HG02759 (cell line): ENCODE data around the gene CYP26B1.

Source experiments
- ATAC-seq: cut with Tn5 transposase; IDR thresholded peaks from one replicate; pipeline ENCODE4 v1.9.1; 2021; ENCODE audit warnings: mild to moderate bottlenecking, moderate library complexity; ENCODE audit not compliant: unreplicated experiment

Gene CYP26B1

DNA sequence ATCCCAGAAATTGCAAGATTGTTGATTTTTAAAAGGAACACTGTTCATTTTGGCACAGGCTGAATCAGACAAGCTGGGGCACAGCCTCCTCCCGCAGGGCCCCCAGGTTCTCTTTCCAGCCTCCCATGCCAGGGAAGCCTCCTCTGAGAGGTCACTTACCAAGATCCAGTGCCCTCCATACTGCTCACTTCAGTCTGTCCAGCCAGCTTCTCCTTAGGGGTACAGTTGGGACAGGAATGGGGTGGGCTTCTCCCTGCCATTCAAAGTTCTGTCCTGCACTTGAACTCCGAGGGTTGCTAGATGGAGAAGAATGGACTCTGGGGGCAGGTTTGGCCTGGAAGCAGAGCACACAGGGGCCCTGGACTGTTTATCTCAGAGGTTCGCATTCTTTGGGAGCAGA lies 7.5 kb upstream of the CYP26B1 start:
- no peak for ATAC-seq

- no peak for ATAC-seq
Observed at GRCh38 chr2:72154386-72154975, 6.8 kb upstream of the CYP26B1 start.

DNA sequence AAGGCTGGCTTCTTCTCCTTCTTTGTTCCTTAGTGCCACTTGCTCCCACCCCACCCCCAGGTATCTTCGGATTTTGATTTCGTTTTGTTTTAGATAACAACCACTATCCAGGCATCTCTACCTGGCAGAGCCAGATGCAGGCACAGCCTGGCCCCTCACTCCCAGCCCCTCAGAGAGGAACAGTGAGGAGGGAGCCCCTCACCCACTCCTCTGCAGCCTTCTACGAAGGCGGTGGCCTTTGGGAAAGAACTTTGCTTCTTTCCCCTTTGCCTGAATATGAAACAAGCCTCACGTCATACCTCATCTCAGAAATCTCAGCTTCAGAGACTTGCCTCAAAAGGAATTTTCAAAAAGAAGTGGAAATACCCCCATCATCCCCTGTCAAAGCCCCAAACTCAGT lies 6.3 kb upstream of the CYP26B1 start:
- no peak for ATAC-seq

GRCh38 chr2:72153026-72153791 lies 5.5 kb upstream of the CYP26B1 start:
- no peak for ATAC-seq

DNA sequence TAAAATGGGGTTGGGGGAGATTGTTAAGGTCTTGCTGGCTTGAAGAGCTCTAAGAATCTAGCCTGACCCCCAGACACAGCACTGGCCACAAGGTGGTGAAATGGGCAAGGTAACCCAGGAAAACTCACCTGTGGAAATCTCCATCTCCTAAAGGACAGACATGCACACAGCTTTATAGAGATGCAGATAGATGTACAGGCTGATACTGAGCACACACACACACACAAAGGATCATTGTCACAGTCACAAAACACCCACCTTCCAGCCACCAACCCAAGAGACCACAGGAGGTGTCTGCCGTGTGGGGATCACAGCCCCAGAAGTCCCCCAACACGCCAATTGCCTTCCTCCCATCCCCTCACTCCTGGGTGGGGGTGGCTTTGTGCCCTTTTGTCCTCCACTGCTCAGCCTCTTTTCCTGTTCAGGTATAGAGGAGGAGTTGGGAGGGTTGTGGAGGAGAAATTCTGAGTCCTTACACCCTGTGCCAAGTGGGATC lies 3.2 kb upstream of the CYP26B1 start:
- ATAC-seq, result no peak

DNA sequence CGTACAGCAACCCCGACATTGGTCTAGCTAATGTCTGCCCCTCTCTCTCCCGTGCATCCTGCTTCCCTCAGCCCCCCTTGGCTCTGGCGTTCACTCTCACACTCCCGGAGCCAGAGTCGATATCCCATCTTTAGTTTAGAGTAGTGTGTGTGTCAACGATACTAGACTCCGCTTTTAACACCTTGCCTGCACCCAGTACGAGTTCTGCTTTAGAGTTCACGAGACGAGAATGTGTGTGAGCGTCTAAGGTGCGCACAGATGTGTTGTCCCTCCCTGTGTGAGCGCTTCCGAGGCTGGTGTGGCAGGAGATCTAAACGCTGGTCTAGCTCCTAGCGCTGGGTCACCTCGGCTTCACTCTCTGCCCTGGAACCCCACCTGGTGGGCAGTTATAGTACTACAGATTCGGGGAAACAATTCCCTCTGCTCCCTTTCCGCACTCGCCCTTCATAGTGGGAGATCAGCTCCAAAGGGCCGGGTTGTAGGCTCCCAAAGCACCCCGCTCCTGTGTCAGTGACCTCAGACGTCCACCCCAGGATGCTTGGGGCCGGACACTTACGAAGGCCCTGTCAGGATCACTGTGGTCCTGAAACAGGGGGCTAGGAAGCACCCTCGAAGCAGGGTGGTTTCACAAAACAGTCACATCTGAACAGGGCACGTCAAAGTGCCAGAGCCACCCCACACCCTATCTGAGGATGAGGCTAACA lies 2.6 kb upstream of the CYP26B1 start:
- ATAC-seq, result peak; percentile 83

GRCh38 chr2:72149556-72150156 lies 2.0 kb upstream of the CYP26B1 start:
- ATAC-seq, result peak; percentile 6

DNA sequence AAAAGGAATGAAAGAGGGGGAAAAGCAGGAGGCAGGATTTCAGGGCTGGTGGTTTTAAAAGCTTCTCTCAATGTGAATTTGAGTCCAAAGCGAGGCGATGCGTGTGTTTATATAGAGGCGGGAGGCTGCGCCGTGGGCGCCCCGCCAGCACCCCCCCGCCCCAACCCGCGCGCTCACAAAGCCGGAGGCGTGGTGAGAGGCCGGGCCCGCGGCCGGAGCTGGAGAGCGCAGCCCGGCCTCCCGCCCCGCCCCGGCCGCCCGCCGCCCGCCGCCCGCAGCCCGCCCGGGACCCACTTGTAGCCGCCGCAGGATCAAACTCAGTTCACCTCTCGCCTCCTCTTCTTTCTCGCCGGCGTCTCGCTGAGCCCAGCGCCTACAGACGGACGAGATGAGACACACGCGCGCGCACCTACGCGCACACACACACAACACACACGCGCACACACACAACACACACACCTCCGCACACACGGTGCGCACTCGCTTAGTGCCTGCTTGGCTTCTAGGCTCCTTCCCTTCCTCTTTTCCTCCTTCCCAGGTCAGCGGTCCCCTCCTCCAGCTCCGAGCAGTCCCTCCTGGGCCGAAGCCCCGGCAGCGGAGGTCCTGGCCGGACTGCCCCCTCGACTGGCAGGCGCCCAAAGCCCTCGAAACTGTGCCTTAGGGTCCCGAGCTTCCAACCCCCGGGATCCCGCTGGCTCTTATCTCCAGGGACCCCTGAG lies 1.3 kb upstream of the CYP26B1 start:
- no peak for ATAC-seq

DNA sequence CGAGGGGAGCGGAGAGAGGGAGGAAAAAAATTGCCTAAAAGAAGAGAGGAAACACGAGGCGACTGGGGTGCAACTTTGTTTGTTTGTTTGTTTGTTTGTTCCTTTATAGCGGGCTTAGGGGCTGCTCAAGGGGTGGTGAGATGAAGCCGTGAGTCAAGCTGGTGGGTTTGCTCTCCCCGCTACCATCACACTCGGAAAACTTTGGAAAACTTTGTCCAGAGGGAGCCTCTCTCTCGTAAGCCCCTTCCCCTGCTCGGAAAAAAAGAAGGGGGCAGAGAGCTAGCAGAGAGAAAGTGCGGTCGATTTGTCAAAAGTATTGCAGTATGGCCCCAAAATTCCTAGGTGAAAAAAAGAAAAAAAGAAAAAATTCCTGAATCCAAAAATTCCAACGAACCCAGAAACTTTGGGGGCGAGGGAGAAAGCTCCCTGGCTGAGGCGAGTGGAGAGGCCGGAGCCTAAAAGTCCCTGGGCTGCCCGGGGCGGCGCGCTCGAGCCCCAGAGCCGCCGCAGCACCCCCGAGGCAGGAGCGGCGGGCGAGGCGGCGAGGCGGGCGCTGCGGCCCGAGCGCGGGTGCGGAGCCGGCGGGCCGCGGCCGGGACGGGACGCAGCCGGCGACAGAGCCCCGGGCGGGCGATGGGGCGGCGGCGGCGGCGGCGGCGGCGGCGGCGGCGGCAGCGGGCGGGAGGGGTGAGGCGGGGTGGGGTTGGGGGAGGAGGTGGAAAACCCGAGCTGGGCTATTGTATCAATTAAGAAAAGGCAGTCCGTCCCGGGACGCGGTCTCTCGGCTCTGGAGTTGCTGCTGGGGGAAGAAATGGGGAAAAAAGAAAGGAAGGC lies 558 bp upstream of the CYP26B1 start:
- ATAC-seq, result no peak

- ATAC-seq, result no peak
Observed at GRCh38 chr2:72146347-72147302, 1.0 kb downstream of the CYP26B1 start.

- no peak for ATAC-seq
Observed at GRCh38 chr2:72145658-72146329, 1.9 kb downstream of the CYP26B1 start.

- no peak for ATAC-seq
Observed at GRCh38 chr2:72145289-72145657, 2.4 kb downstream of the CYP26B1 start.

GRCh38 chr2:72144632-72145288 lies 2.9 kb downstream of the CYP26B1 start:
- ATAC-seq, result no peak

DNA sequence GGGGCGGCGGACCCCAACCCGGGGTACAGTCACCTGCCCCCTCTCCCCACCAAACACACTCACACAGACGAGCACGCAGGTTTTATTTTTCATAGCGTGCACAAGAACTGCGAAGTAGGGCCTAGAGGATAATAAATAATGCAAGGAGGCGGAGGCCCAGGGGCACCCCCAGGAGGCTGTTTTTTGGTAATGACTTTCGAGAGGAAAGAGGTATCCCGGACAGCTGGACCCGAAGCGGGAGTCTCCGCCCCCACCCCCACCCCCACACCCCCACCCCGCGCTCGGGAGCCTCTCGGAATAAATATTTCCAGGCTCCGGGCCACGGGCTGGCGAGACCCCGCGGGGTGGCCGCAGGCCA lies 3.4 kb downstream of the CYP26B1 start:
- ATAC-seq, result no peak

GRCh38 chr2:72143441-72144273 lies 4.0 kb downstream of the CYP26B1 start:
- no peak for ATAC-seq

GRCh38 chr2:72142570-72143440 lies 4.9 kb downstream of the CYP26B1 start:
- no peak for ATAC-seq
